GM04504 (cell line): ENCODE results near the gene ANXA2R.
"Not testable (repeated sequence)": the region's sequence is repeated elsewhere in the genome, so short reads cannot be mapped to it uniquely, and the experiment has no call there.

ENCODE experiments used
- DNase-seq: peaks from one replicate; pipeline ENCODE4 v3.0.0-alpha.2; 2012; ENCODE audit warnings: low read depth

ANXA2R gene

DNA sequence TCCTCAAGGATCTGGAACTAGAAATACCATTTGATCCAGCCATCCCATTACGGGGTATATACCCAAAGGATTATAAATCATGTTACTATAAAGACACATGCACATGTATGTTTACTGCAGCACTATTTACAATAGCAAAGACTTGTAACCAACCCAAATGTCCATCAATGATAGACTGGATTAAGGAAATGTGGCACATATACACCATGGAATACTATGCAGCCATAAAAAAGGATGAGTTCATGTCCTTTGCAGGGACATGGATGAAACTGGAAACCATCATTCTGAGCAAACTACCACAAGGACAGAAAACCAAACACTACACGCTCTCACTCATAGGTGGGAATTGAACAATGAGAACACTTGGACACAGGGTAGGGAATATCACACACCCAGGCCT, 19.9 kb upstream of the ANXA2R start:
- not testable (repeated sequence) for DNase-seq

DNA sequence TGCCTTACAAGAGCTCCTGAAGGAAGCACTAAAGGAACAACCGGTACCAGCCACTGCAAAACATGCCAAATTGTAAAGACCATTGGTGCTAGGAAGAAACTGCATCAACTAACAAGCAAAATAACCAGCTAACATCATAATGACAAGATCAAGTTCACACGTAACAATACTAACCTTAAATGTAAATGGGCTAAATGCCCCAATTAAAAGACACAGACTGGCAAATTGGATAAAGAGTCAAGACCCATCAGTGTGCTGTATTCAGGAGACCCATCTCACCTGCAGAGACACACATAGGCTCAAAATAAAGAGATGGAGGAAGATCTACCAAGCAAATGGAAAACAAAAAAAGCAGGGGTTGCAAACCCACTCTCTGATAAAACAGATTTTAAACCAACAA, 15.0 kb upstream of the ANXA2R start:
- not testable (repeated sequence) for DNase-seq

DNA sequence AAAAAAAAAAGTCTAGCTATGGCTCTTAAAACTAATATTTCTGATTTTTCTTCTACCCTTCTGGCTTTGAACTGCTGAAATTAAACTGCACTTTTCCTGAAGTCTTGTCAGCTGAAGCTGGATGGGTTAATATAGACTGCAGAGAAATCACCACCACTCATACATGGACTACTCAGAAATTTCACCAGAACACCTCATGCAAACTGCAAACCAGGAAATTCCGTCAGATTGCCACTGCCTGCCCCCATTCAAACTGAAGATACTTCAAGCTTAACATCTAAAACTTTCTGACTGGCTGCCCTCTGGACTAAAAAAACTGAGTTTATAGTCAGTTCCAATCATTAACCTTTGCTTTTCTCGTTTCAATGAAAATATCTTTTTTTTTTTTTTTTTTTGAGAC, 11.6 kb upstream of the ANXA2R start:
- DNase-seq, result no peak

DNA sequence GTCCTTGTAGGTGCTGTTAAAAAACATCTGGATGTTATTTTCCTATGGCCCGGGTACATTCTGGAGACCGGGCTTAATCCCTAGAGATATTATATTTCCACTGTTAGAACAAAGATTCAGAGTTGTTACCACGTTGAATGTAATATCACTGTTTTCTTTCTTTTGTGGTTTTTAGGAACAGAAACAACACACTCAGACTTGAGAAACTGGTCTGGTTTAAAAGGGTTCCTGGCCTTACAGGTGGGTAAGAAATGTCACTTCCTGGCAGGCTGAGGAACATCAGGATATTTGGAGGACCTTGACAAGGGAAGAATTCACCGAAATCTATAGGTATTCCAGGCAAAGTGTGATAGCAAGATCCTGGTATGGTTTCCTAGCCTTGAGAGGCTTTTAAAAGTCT, 10.3 kb upstream of the ANXA2R start:
- no peak for DNase-seq

DNA sequence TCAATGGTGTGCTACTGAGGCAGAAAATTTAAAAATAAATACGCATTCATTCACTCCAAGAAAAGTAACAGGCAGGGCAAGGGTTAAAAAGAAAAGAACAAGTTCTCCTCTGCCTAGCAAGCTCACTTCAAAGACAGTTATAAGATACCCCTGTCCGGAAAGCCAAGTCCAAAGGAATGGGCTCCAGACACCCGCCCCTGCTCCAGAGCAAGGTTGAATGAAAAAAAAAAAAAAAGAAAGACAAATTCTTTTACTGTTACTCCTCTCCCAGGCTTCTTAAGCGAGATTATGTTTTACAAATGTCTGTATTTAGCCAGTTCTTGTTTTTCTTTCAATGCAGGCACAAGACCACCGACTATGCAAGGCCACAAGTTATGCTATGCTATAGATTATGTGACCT, 9.1 kb upstream of the ANXA2R start:
- DNase-seq, result no peak

DNA sequence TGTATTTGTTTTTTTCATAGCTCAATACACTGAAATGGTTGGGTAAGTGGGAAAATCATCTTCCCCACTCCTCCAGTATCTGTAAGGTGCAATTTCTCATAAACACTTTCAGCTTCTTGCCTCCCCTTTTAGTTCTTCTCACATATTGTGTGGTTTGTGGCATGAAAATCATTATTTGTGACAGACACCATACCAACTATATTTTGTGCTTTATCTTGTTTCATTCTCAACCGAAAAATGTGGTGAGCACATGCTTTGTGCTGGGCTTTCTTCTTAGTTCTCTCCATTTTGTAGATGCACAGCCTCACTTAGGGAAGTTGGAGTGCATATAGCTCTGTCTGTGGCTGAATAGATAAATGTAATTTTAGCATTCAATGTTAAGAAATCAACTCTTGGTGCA, 6.4 kb upstream of the ANXA2R start:
- no peak for DNase-seq

DNA sequence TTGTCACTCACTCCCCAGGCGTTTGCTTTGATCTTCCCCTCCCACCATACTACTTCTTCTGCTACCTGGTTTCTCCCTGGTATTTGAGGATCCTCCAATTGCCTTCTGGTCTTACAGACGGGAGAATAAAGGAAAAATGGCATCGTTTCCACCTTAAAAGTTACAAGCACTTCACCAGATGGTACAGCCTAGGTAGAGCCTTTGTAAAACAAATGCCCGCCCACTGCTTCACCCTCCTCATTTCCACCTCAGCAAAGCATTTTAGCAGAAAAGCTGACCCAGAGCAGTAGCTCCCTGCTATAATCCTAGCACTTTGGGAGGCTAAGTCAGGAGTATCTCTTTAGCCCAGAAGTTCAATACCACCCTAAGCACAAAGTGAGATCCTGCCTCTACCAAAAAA, 5.1 kb upstream of the ANXA2R start:
- no peak for DNase-seq

DNA sequence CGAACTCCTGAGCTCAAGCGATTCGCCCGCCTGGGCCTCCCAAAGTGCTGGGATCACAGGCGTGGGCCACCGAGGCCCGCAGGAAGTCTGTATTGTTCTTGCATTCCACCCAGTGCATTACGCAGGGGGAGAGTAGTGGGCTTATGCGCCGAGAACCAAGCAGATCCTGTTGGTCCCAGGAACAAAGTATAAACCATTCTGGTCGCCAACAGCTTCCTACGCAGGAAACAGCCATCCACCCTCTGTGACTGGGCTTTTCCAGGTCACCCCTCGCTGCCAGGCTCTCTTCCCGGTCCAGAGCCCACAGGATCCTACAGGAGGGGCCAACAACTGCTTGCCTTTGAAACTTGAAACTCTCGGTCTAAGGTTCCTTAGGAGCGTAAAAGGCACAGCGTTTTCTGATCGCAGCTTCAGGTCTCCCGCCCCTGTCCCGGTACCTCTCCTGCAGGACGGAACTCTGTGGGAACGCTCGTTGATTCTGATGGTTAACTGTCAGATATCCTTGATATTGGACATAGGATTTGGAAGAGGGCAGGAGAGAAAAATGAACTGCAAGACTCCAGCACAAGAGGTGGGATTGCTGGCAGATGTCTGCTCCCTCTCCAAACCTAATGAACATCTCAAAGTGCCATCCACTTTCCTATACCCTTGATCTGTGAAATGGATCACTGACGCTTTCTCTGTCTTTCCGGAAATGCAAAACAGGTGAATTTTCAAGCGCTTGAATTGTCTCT, 4.2 kb upstream of the ANXA2R start:
- DNase-seq, result peak; percentile 22

DNA sequence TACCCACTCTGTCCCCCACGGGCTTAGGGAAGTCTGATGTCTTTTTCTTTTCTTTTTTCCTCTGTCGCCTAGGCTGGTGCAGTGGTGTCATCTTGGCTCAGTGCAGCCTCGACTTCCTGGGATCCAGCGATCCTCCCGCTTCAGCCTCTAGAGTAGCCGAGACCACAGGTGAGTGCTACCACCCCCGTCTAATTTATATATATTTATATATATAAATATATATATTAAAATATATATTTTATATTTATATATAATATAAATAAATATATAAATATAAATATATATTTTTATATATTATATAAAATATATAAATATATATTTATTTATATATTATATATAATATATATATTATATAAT, 3.3 kb upstream of the ANXA2R start:
- DNase-seq, result no peak

DNA sequence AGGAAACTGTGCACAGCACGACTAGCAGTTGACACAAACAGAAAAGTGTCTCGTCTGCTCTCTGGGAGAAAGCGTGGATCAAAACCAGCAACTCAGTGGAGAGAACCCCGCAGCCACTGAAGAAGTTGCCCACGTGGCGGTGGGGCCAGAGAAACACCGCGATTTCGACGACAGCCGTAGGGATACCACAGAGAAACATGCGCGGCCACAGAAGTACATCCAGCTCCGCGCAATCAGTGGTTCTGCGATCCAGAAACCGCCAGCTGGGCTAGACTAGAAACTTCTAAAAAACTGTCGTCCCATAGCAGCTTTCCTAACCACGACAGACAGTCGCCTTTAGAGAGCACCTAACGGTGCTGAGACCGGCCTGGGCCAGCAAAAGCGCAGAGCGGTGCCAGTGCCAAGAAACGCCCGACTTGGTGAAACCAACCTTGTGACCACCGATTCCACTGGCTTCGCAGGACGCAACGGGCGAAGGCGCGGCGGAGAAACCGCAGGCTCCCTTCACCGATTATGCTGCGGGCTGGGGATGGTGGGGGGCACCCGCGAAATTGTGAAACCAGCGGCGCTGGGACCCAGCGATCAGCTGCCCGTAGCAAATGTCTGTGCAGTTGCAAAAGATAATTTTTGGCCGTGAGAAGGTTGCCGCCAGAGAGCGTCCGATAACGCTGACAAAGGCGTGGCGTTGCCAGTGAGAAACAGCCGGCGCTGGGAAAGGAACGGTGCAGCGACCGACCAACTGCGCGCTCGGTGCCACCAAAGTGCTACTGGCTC, 2.7 kb upstream of the ANXA2R start:
- DNase-seq, result peak; percentile 53

DNA sequence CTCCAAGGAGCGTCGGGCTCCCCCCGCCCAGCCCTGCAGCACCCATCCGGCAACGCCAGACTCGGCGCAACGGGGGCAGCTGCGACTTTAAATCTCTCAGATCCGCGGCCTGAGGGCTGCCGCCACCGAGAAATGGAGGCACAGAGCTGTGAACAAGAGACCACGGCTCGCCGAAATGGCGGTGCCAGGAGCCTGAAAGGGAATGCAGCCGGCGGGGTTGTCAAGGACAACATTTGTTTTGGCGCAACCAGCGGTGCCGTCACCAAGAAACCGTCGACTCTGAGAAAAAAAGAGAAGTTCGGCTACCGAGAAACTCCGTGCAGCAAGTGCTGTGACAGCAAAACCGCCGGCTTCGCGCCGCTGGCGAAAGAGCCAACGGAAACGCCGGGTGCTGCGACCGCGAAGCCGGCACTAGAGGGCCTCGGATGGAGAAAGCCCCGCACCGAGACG, 2.1 kb upstream of the ANXA2R start:
- DNase-seq, result peak; percentile 52

DNA sequence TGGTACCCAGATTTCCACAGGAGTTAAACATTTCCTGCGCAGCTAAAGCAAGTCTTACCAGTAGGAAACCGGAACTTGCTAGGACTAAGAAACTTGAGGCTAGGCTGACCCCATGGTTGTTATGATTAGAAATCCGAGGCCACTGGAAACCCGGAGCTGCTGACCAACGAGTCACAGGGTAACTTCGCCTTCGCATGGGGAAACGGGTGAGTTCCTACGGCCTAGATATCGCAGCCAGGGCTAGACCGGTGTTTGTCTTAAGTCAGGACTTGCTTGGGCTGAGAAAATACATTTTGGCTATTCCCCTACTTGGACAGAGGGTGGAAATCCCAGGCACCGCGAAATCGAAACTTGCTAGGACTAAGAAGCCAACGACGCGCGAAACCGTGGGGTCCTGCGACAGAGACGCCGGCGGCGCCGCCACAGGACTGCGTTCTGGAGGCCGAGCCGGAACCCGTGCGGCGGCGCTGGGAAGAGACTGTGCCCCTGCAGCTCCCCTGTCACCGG, 1.6 kb upstream of the ANXA2R start:
- peak; percentile 62 for DNase-seq

DNA sequence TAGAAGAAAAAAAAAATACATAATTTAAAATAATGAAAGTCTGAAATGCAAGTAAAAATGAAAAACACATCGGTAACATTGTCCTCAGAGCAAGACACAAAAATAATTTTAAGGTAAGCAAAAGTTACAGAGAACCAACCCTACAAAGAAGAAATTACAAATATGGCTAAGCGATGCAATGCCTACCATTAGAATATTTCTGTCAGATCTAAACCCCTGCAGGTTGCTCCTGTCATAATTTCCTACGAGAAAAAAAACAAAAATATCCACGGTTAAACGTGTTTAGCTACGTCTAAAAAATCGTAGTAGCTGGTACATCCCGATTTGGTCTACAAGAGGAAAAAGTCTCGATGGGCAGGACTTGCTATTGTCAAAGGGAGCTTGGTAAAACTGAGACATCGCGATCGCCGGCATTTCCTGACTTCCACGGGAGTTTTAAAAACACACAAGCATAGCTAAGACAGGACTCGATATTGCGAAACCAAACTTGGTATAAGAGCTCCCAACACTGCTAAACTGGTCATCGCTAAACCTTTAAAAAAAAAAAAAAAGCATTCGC, 1.1 kb upstream of the ANXA2R start:
- peak; percentile 61 for DNase-seq

DNA sequence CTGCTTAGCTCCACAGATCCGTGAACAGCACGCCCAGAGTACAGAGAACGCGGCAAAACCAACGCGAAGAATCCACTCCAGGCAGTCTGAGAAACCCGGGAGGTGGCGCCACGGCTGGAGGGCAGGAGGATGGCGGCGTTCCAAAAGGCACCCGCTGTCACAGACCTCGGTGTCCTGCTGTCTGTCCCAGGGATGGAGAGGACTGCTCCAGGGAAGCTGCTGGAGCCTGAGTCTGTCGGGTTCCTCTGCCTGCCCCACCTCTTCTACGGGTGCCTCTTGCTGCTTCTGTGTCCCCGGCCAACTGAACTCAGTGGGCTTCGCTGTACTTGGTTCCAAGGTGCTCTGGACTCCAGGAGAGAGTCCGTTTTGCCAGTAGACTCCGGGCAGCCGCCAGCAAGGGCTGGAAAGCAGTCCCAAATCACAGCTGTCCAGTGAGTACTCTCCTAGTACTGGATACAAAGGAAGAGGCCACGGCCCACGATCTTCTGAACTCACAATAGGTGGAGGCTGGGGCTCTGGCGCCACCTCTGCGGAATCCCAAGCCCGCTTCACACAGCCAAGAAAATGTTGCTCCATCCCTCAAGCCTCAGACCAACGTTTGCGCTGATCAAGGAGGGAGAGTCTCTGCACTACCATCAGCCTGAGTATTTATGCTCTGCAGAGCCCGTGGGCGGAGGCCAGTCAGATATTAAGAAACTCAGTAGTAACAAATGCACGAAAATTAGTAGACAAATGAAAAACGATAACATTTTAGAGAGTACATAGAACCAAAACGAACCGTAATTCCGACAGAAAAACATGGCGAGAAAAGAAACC, 440 bp downstream of the ANXA2R start:
- peak; percentile 50 for DNase-seq

DNA sequence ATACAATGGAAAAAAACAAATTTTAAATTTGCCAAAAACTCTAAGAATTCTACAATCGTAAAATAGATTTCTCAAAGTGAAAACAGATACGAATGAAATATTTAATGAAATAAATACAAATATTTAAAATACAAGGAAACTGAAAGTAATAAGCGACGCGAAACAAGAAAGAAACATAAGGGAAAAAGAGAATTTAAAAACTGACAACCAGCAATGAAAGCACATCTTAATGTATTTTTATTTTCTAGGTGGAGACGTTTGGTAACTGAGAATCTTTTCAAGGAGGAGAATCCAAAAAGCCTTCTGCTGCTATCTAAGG, 1.0 kb downstream of the ANXA2R start:
- DNase-seq, result no peak

DNA sequence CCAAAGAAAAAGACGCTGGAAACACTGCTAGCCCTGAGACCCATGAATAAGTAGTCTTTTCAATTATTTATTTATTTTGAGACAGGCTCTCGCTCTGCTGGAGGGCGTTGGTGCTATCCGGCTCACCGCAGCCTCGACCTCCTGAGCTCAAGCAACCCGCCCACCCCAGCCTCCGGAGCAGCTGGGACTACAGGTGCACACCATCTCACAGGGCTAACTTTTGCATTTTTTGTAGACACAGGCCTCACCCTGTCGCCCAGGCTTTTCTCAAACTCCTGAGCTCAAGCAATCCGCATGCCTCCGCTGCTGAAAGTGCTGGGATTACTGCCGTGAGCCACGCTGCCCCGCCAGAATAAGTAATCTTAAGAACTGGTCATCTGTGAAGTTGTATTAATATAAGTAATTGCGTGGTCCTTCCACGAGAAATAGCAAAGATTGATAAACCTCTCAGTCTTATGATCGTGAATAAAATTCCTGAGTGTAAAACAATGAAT, 1.6 kb downstream of the ANXA2R start:
- no peak for DNase-seq

DNA sequence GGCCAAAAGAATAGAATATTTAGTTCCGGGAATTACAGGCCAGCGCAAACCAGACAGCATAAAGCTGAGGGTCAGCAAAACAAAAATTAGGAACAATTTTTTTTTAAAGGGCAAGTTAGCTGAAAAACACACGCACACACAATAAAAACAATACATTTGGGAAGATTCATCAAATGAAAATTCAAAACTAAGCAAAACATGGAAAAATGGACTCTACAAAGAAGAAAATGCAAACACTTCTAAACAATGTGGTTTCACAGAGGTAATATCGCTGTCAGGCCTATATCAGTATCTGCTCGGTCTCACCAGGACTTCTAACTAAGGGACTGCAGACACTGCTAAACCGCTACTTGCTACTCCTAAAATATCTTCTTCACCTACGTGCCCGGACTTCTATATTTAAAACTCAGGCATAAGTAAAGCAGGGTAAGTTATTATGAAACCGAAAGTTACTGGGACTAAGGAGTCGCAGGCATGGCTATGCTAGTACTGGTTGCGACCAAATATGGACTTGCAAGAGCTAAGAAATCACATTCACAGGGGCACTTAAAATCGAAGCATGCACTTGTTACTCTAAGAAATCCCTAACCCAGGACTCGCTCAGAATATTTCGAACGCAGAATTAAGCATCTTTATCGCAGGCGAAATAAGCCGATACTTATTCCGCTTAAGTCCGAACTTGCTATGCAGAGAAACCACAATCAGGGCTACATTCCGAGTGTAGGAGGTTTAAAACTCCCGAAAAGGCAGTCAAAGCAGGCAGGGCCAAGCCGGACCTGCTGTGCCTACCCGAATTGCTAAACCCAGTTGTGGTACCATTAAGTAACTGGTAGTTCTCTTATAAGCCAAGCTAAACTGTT, 2.3 kb downstream of the ANXA2R start:
- DNase-seq, result no peak

DNA sequence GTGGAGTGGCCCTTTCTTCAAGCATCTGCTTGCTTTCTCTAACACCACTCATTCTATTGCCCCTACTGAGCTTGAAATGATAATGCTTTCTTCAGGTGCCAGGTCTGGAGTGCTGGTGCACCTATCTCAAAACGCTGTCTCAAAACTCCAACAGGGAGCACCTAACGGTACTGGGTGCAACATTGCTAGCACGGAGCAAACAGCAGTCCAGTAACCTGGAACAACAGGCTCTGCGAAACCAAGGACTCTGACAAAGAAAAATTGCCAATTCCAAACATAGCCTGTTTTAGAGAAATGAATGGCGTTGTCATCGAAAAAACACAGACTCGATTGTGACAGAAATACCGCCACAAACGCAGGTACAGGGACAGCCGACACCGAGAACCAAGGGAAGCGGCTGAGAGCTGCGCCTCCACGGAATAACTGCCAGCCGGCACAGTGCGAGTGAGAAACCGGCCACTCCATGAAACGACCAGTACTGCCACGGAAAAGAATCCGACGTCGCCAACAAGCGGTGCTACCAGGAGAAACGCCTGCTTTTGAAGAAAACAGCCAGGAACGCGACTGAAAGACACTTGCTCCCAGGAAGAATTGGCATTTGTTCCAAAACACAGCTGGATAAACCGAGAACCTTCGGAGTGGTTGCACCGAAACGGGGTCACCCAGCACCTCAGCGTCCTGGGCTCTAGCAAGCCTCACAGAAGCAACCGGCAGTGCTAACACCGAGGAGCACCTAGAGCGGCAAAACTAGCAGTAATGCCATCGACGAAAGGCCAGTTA, 3.1 kb downstream of the ANXA2R start:
- no peak for DNase-seq

DNA sequence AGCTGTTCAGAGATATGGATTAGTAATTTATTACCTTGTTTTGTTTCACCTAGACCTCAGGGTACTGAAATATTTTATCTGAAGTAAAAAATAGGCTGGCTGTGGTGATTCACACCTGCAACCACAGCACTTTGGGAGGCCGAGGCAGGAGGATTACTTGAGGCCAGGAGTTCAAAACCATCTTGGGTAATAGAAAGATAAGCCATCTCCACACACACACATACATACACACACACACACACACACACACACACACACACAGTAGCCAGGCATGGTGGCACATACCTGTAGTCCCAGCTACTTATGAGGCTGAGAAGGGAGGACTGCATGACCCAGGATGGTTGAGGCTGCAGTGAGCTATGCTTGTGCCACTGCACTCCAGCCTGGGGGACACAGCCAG, 3.7 kb downstream of the ANXA2R start:
- DNase-seq, result no peak

DNA sequence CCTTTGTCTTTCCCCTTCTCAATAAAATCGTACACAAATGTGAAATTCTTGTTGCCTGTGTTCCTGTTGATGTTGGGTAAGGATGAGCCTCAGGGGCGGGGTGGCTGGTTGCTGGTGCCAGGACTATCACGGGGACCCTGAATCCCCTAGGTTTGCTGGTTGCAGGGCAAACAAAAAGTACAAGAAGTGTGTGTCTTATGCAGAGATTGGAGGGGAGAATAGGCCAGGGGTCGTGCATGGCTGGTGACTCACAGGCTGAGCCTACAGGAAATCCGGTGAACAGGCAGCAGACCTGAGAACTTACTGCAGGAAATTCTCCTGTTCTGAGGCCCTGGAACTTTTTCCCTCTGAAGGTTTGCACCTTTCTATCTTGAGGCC, 5.5 kb downstream of the ANXA2R start:
- no peak for DNase-seq
